ENCODE results near the gene KRT85.
A peak's percentile ranks its signal among the peaks of the same experiment; 100 is the strongest.

Gene KRT85

GRCh38 chr12:52364901-52365489 is 2.3 kb downstream of the KRT85 start:
- peak in 2 of 3 experiments; percentile 25 to 49 for DNase-seq

DNA sequence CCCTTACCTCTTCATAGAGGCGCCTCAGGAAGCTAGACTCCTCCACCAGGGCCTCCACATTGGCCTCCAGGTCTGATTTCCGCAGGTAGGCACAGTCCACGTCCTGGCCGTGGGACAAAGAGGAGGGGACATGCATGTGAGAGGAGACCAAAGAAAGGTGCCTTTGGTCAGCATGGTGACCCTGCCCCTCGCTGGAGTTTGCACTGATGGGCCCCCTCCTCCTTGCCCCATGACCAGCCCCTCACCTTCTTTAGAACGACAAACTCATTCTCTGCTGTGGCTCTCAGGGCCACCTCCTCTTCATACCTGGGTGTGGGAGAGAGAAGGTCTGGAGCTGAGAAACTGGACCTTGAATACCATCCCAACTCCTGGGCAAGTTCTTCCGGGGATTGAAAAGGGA is 3.2 kb downstream of the KRT85 start:
- no peak for DNase-seq

- no peak for DNase-seq
Measured at GRCh38 chr12:52363111-52363679, 4.1 kb downstream of the KRT85 start.

DNA sequence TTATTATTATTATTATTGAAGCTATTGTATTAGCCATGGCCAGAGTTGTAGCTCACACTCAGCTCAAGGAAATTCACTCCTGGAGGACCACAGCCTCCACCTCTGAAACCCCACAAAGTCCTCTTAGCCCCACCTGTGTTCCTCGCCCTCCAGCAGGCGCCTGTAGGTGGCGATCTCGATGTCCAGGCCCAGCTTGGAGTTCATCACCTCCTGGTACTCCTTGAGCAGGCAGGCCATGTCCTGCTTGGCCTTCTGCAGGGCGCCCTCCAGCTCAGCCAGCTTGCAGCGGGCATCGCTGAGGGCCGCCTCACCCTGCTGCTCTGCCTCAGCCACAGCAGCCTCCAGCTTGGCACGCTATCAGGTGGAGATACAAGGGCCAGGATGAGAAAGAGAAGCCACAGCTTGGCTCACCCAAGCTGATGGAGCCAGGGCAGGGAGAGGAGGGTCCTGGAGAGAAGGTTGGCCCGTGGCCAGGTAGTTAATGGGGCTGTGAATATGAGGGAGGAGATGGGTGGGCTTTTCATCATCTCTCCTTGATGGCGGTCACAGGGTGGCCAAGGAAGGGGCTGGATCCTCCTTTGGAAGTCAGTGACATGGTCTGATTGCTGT is 5.1 kb downstream of the KRT85 start:
- no peak for DNase-seq

DNA sequence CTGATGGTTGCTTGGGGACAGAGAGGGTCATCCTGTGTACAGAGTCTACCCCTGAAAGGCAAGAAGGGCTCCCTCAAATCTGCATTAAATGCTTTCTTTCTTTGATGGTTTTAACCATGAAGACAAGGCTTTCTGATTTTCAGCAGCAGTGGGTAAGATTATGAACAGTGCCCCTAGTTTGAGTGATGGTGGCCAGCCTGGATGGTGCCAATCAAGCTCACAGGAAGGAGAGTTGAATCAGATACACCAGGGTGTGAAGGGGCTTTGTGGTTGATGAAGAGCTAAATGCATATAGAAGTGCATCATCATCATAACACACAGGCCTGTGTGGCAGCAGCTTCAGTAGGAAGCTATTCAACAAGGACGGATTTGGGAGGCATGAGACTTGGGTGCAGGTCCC is 5.7 kb downstream of the KRT85 start:
- no peak for DNase-seq

DNA sequence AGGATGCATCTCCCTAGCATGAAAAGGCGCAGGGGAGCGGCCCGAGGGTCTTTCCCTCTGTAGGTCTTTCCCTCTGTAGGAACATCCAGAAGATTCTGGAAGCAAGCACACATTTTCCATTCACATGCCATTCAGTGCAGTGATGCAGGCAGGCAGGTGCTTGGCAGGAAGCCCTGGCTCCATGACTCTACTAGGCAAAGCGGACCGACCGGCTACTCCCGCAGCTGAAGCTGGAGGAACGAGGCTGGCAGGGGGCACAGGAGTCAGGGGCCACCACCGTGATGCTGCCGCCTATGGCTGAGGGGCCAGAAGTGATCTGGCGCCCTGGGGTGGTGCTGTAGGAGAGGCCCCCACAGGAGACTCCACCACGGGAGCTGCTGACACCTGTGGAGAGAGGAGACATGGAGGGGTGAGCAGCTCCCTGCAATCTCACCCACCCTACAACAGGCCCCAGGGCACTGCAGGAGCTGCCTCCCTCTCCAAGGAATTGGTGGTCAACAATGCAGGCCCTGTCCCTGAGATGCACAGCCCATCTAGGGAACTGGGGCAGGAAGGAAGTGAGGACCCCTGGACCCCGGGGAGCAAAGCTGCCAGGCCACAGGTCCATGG is 6.5 kb downstream of the KRT85 start:
- no peak for DNase-seq

DNA sequence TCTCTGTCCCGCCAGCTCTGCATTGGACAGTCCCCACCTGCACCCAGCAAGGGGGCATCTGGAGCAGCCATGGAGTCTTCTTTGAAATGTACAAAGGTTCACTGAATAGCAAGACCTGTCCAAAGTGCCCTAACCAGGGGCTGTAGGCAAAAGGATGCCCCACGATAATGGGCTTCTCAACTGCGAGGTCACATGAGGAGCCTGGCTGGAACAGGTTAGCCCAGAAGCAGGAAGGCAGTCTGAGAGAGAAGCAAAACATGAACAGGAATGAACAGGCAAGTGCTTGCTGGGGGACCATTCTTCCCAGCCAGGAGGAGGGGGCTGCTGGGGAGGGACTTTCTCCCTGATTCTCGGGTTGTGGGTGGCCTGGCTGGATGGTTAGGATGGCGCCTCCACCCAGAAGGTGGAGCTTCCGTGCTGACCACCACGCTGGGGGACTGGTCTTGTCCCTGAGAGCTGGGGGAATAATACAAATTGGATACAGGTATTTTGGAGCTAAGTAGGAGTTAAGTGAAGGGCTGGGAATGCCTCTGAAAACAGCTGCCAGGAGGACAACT is 7.1 kb downstream of the KRT85 start:
- no peak for DNase-seq

GRCh38 chr12:52359621-52360061 is 7.6 kb downstream of the KRT85 start:
- no peak for DNase-seq

- DNase-seq = no peak
Measured at GRCh38 chr12:52358575-52359350, 8.5 kb downstream of the KRT85 start.

DNA sequence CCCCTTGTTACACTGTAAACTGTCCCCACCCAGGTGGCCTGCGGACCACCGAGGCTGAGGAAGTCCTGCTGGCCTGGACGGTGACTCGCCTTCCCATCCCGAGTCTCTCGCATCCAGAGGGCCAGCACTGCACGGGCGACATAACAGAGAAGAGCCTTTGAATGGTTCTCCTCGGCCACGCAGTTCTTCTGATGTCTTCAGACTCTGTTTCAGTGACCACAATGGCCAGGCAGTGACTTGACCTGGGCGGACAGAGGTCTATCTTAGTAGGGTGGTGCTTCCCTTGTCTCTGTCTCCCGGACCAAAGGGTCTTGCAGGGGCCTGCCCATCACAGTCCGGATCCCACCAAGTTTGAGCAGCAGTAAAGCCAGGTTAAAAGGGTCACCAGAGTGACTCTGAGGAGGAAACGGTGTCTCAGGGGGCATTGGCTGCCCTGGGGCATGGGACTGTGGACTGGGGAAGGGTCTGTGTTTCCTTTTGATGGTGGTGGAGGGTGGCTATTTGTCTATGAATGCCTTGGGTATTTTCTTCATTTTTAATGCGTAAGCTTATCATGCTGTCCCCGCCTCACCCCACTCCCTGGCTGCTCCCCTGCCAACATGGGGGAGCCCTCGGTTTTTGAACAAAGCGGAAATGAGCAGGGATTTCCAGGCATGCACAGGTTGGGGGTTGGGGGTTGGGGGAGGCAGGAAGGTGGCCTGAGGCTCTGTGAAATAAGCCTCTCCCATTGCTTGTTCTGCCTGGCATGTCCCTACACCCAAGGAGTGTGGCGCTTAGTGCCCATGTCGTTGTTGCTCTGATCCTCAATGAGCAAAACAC is 10.3 kb downstream of the KRT85 start:
- no peak for DNase-seq

GRCh38 chr12:52356031-52356761 is 11.1 kb downstream of the KRT85 start:
- DNase-seq = no peak

GRCh38 chr12:52355176-52355575 is 12.1 kb downstream of the KRT85 start:
- DNase-seq = no peak

- peak in 1 of 3 experiments; percentile 35 for DNase-seq
Measured at GRCh38 chr12:52354200-52354599, 13.1 kb downstream of the KRT85 start.

- no peak for DNase-seq
Measured at GRCh38 chr12:52353766-52354165, 13.5 kb downstream of the KRT85 start.

DNA sequence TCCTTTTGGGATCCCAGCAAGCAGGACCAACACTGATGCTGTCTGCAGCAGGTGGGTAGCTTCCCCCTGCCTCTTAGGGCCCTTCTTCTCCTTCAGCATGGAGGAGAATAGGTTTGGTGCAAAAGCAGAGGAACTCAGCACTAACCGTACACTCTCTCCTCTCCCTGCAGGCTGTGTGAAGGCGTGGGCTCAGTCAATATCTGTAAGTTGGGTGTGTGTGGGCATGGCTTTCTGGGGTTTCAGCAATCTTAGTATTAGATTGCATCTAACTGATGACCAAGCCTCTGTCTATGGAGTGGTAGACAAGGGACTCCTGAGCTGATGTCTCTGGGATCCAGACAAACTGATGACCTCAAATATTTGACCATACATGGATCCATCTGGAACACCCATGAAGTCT is 14.3 kb downstream of the KRT85 start:
- no peak for DNase-seq

DNA sequence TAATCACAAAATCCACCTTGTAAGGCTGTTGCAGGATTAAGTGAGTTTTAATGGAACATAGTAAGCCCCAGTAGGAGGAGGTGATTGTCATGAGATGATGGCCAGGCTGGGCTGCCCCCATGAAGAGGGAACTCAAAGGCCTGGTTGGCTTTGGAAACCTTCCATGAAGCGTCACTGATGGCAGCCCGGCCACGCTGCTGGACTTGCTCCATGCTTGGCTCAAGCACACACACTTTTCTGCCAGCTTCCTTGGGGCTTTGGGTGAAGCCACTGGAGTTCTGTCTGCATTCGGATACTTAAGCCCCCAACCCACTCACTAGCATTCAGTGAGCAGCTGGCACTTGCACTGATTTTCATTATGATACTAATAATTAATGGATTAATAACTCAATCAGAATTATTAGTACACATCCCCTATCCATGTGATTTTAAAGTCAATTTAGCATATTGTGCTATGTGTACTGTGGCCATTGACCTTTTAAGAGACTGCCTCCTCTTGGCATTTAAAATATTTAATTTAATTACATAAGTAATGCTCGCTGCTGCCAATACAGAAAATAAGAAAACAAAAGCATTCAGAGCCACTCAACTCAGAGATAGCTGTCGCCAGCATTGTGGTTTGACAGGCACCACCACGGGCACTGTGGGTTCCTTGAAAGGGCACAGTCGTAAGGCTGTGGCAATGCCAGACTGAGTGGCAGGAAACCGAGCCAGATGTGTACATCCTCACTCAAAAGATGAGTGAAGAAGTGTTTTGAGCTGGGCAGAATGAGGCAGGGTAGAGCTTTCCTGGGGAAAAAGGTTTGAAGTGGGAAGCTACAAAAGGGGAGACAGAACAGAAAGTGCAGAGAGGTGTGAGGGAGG is 15.9 kb downstream of the KRT85 start:
- DNase-seq = no peak

- DNase-seq = no peak
Measured at GRCh38 chr12:52350786-52351185, 16.5 kb downstream of the KRT85 start.

GRCh38 chr12:52350021-52350620 is 17.2 kb downstream of the KRT85 start:
- DNase-seq = no peak

- no peak for DNase-seq
Measured at GRCh38 chr12:52349196-52349595, 18.1 kb downstream of the KRT85 start.

Data from NCI-H1417 (cell line).